B cell (primary cell): ENCODE data around the gene SSBP1. TPM values are rescaled to one million over a fixed set of nuclear protein-coding genes. Genes with fewer than 3 reads are reported as not detected.

Experiments used
- ATAC-seq: fragments of 200-7000 bp; cut with Tn5 transposase; one replicate; pipeline ENCODE4 v1.10.0; 2021; ENCODE audit warnings: low read depth, mild to moderate bottlenecking, moderate number of reproducible peaks, moderate library complexity
- CTCF ChIA-PET: fragments of 350-600 bp; sonication (Branson Sonifier 250); formaldehyde crosslinking; loops from one replicate; lab custom pipeline; 2021; ENCODE audit warnings: antibody characterized with exemption, inconsistent platforms; lab: Charles Lee
- POLR2A ChIA-PET: fragments of 350-600 bp; sonication (Branson Sonifier 250); formaldehyde crosslinking; loops from one replicate; lab custom pipeline; 2021; ENCODE audit warnings: antibody characterized with exemption; lab: Charles Lee
- DNase-seq: peaks from one replicate; pipeline ENCODE4 v3.0.0; 2013
- H2AFZ ChIP-seq: 2 replicates; pipeline ENCODE4 v1.6.1; 2012; ENCODE audit warnings: mild to moderate bottlenecking, low read depth, low read length; ENCODE audit not compliant: insufficient read depth, poor library complexity, severe bottlenecking
- H3K27ac ChIP-seq, 2 donors: 1 replicate in 1 of 2; 2 replicates in 1 of 2; pipeline ENCODE4 v1.5.1; 2012 to 2013; ENCODE audit warnings: low read length in 2 of 2, mild to moderate bottlenecking in 2 of 2, moderate library complexity in 1 of 2
- H3K27me3 ChIP-seq, 4 experiments: fragments of 200-600 bp in 1 of 4; sonication (generic) in 1 of 4; replicated peaks in 1 of 4; 1 replicate in 2 of 4; 2 replicates in 2 of 4; pipeline versions ENCODE4 v1.6.1 to v1.7.0; 2013 to 2016; ENCODE audit warnings: low read length in 3 of 4, mild to moderate bottlenecking in 2 of 4, mixed read lengths in 1 of 4, moderate library complexity in 1 of 4; ENCODE audit not compliant: insufficient read depth in 4 of 4, control insufficient read depth in 3 of 4; ENCODE audit errors: control extremely low read depth in 1 of 4
- H3K36me3 ChIP-seq, 2 experiments: replicated peaks in 1 of 2; 1 replicate in 1 of 2; 2 replicates in 1 of 2; pipeline versions ENCODE4 v1.6.1 to v1.7.1; 2013; ENCODE audit warnings: low read length in 1 of 2; ENCODE audit not compliant: insufficient read depth in 2 of 2, control insufficient read depth in 1 of 2; ENCODE audit errors: control extremely low read depth in 1 of 2, extremely low read depth in 1 of 2
- H3K4me1 ChIP-seq, 2 donors: fragments of 200-600 bp in 1 of 2; sonication (generic) in 1 of 2; 1 replicate in 1 of 2; 2 replicates in 1 of 2; pipeline versions ENCODE4 v1.5.1 to v1.6.1; 2013 to 2017; ENCODE audit warnings: low read length in 2 of 2; ENCODE audit not compliant: control insufficient read depth in 2 of 2, insufficient read depth in 2 of 2
- H3K4me2 ChIP-seq: replicated peaks from 2 replicates; pipeline ENCODE3; 2012; ENCODE audit warnings: mild to moderate bottlenecking, low read depth, low read length; ENCODE audit not compliant: poor library complexity, severe bottlenecking
- H3K4me3 ChIP-seq, 5 experiments: fragments of 200-600 bp in 1 of 5; sonication (generic) in 1 of 5; 1 replicate in 3 of 5; 2 replicates in 2 of 5; pipeline versions ENCODE4 v1.5.1 to v1.7.0; 2011 to 2016; ENCODE audit warnings: low read length in 4 of 5, mild to moderate bottlenecking in 4 of 5, low read depth in 2 of 5, control low read depth in 1 of 5, moderate library complexity in 1 of 5; ENCODE audit not compliant: insufficient read depth in 1 of 5; ENCODE audit errors: control extremely low read depth in 1 of 5, extremely low read depth in 1 of 5
- H3K79me2 ChIP-seq: fragments of 200-600 bp; sonication (generic); one replicate; pipeline ENCODE4 v1.6.0; 2016; ENCODE audit warnings: low read length; ENCODE audit not compliant: control insufficient read depth, insufficient read depth
- H3K9ac ChIP-seq: fragments of 200-600 bp; sonication (generic); 2 replicates; pipeline ENCODE4 v1.6.1; 2017; ENCODE audit warnings: mild to moderate bottlenecking, low read length, moderate library complexity
- H3K9me3 ChIP-seq, 3 donors: one replicate each; pipeline versions ENCODE4 v1.6.1 to v1.7.1; 2013; ENCODE audit warnings: low read length in 2 of 3; ENCODE audit not compliant: control insufficient read depth in 2 of 3, insufficient read depth in 1 of 3; ENCODE audit errors: control extremely low read depth in 1 of 3
- H4K20me1 ChIP-seq: 2 replicates; pipeline ENCODE4 v1.6.0; 2012; ENCODE audit warnings: mild to moderate bottlenecking, low read length; ENCODE audit not compliant: insufficient read depth, control insufficient read depth, poor library complexity, severe bottlenecking
- H3K27ac Mint-ChIP-seq: one replicate; pipeline ENCODE4 v1.8.0; 2021; ENCODE audit warnings: mixed read lengths
- H3K27me3 Mint-ChIP-seq: one replicate; pipeline ENCODE4 v1.8.0; 2021; ENCODE audit warnings: mixed read lengths
- H3K4me1 Mint-ChIP-seq: one replicate; pipeline ENCODE4 v1.8.0; 2021; ENCODE audit warnings: mixed read lengths
- H3K4me3 Mint-ChIP-seq: one replicate; pipeline ENCODE4 v1.8.0; 2021; ENCODE audit warnings: mixed read lengths
- H3K9me3 Mint-ChIP-seq: one replicate; pipeline ENCODE4 v1.8.0; 2022; ENCODE audit warnings: mixed read lengths; ENCODE audit not compliant: insufficient read depth
- CTCF ChIP-seq: fragments of 200-600 bp; IDR thresholded peaks from one replicate; pipeline ENCODE4 v1.8.0; 2022; ENCODE audit warnings: antibody characterized with exemption, mild to moderate bottlenecking
- EZH2 ChIP-seq: IDR thresholded peaks from 2 replicates; pipeline ENCODE4 v1.6.1; 2012; ENCODE audit warnings: borderline replicate concordance, low read depth, mild to moderate bottlenecking, moderate library complexity, low read length; ENCODE audit not compliant: insufficient read depth, poor library complexity, severe bottlenecking
- WGBS: methylation state at CpG from one replicate; pipeline ENCODE4 v1.1.5; 2013; ENCODE audit warnings: missing lambda C conversion rate; ENCODE audit not compliant: insufficient coverage; 5-methylcytosine and 5-hydroxymethylcytosine counted together
- intact Hi-C: fragments of 100-400 bp; cut with micrococcal nuclease; formaldehyde crosslinking; loops from one replicate; pipeline ENCODE4 v1.10.0; 2022
- polyA plus RNA-seq: library from polyadenylated mRNA; depleted of rRNA; stranded (reverse); fragments of >200 nt; gene quantifications from 2 replicates; pipeline ENCODE4 v1.2.3, GENCODE V29; 2012
- total RNA-seq, 2 donors: library from RNA; stranded (reverse); fragments of 120-200 nt in 1 of 2; gene quantifications; 1 replicate in 1 of 2; 2 replicates in 1 of 2; pipeline versions ENCODE4 v1.2.3 to v1.2.4, GENCODE V29; 2013 to 2022

Gene SSBP1
- total and polyA plus RNA-seq, 2 donors (not counting 1 experiment from before 2014, with no cell fraction given), result 37.2 to 93.6 TPM

GRCh38 chr7:141691540-141691939 lies 46.6 kb upstream of the SSBP1 start:
- ChIA-PET POLR2A (no interaction called here), CTCF (no interaction called here)
- peaks cover 83% of the 10 kb centered on the region for H3K79me2 ChIP-seq
- no CpG with 5 or more reads among the region's 3 CpGs for WGBS
- no peak overlapping the region for H3K27ac ChIP-seq
- Mint-ChIP-seq H3K27ac (no peak overlapping the region), H3K27me3 (no peaks in the 10 kb centered on the region), H3K4me1 (peaks cover 38% of the 10 kb centered on the region), H3K4me3 (no peak overlapping the region), H3K9me3 (no peaks in the 10 kb centered on the region)
- no peak for ATAC-seq
- H3K9me3 ChIP-seq, result no peaks in the 10 kb centered on the region
- H3K36me3 ChIP-seq, result peaks cover 0 to 6% of the 10 kb centered on the region in 2 experiments
- H3K4me3 ChIP-seq, result no peak overlapping the region
- DNase-seq, result no peak
- TF ChIP-seq CTCF (no peak), EZH2 (no peak)
- H3K9ac ChIP-seq, result no peak overlapping the region
- H3K4me2 ChIP-seq, result no peak overlapping the region
- H4K20me1 ChIP-seq, result peaks cover 80% of the 10 kb centered on the region
- peaks cover 7 to 12% of the 10 kb centered on the region in 2 donors for H3K4me1 ChIP-seq
- H2AFZ ChIP-seq, result no peak overlapping the region
- intact Hi-C loops, result no loop called here
- no peaks in the 10 kb centered on the region for H3K27me3 ChIP-seq

GRCh38 chr7:141691961-141692360 lies 46.2 kb upstream of the SSBP1 start:
- H3K36me3 ChIP-seq, result peaks cover 0 to 9% of the 10 kb centered on the region in 2 experiments
- no peak overlapping the region for H3K4me2 ChIP-seq
- no peak overlapping the region for H3K4me3 ChIP-seq
- H3K4me1 ChIP-seq, result peaks cover 7 to 13% of the 10 kb centered on the region in 2 donors
- no peaks in the 10 kb centered on the region for H3K9me3 ChIP-seq
- ATAC-seq (no peak), DNase-seq (no peak)
- Mint-ChIP-seq H3K4me1 (peaks cover 42% of the 10 kb centered on the region), H3K9me3 (no peaks in the 10 kb centered on the region), H3K4me3 (no peak overlapping the region), H3K27me3 (no peaks in the 10 kb centered on the region), H3K27ac (no peak overlapping the region)
- no peak overlapping the region for H2AFZ ChIP-seq
- H3K9ac ChIP-seq, result no peak overlapping the region
- TF ChIP-seq CTCF, result no peak
- TF ChIP-seq EZH2, result no peak
- H3K27me3 ChIP-seq, result no peaks in the 10 kb centered on the region
- intact Hi-C loops, result no loop called here
- WGBS, result 92% methylated on average over 2 of the region's 4 CpGs
- peaks cover 76% of the 10 kb centered on the region for H4K20me1 ChIP-seq
- no peak overlapping the region for H3K27ac ChIP-seq
- CTCF ChIA-PET, result no interaction called here
- peaks cover 88% of the 10 kb centered on the region for H3K79me2 ChIP-seq
- POLR2A ChIA-PET, result no interaction called here
